GM19372 (cell line): ENCODE data around the gene SMOC2.

Experiments used
- ATAC-seq: cut with Tn5 transposase; IDR thresholded peaks from one replicate; pipeline ENCODE4 v1.9.1; 2021; ENCODE audit warnings: mild to moderate bottlenecking, low read depth, moderate library complexity; ENCODE audit not compliant: unreplicated experiment

Gene SMOC2

DNA sequence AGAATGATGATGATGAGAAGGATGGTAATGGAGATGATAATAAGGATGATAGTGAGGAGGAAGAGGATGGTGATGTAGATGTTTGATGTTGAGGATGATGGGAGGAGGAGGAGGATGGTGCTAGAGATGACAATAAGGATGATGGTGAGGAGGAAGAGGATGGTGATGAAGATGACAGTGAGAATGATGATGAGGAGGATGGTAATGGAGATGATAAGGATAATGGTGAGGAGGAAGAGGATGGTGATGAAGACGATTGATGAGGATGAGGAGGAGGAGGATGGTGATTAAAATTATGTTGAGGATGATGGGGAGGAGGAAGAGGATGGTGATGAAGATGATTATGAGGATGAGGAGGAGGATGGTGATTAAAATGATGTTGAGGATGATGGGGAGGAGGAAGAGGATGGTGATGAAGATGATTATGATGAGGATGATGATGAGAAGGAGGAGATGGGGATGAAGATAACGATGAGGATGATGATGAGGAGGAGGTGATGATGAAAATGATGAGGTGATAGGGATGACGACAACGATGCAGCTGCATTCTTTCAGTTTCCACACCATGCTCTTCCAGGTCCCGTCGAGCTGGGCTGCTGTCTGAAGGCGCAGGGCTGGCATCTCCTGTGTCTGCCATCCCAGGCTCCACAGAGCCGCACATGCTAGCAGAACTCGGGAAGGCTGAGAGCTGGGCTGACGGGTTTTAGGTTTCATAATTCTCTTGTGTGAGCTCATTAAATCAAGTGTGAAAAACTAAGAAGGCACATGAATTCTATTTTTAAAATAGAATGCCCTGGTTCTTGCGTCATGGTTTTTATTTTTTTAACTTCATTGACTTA lies 274.9 kb downstream of the SMOC2 start:
- ATAC-seq, result no peak

DNA sequence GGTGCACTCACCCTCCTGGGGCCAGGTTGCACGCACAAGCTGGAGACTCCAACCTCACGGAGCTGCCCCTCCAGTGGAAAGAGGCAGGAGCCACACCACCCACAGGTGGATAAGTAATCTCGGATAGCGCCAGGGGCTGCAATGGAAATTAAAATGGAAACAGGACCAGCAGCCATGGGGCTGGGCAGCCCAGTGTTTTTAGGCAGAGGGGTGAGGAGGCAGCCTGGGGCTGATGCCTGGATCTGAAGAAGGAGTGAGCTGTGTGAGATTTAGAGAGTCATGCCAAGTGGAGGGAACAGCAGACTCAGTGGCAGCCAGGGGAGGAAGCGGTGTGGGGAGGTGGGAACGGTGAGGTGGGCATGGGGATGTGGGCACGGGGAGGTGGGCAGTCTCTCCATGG lies 275.6 kb downstream of the SMOC2 start:
- no peak for ATAC-seq

- ATAC-seq, result no peak
These were observed 276.5 kb downstream of the SMOC2 start for GRCh38 chr6:168717491-168717890.
